CD4-positive, alpha-beta T cell (primary cell): ENCODE results near the gene CACNA2D3. TPM values are rescaled to one million over a fixed set of nuclear protein-coding genes. Genes with fewer than 3 reads are reported as not detected.

ENCODE experiments used
- ATAC-seq: fragments of 200-7000 bp; cut with Tn5 transposase; one replicate; pipeline ENCODE4 v1.10.0; 2022; ENCODE audit warnings: mild to moderate bottlenecking; ENCODE audit not compliant: poor library complexity
- CTCF ChIA-PET: fragments of 350-600 bp; sonication (Branson Sonifier 250); formaldehyde crosslinking; loops from one replicate; lab custom pipeline; 2021; ENCODE audit warnings: antibody characterized with exemption, inconsistent platforms; lab: Charles Lee
- POLR2A ChIA-PET: fragments of 350-600 bp; sonication (Branson Sonifier 250); formaldehyde crosslinking; loops from one replicate; lab custom pipeline; 2021; ENCODE audit warnings: antibody characterized with exemption, inconsistent platforms; lab: Charles Lee
- DNase-seq, 14 experiments: peaks; one replicate each; pipeline ENCODE4 v3.0.0-alpha.2; 2013 to 2020; ENCODE audit warnings: mixed read lengths in 2 of 14
- H3K27ac ChIP-seq, 2 donors: one replicate each; pipeline versions ENCODE4 v1.5.1 to v1.7.0; 2013; ENCODE audit warnings: low read length in 2 of 2, low read depth in 1 of 2, mild to moderate bottlenecking in 1 of 2
- H3K27me3 ChIP-seq, 2 experiments: 1 replicate in 1 of 2; 2 replicates in 1 of 2; pipeline versions ENCODE4 v1.6.1 to v1.7.0; 2013; ENCODE audit warnings: low read length in 2 of 2, control low read depth in 1 of 2, mild to moderate bottlenecking in 1 of 2, moderate library complexity in 1 of 2; ENCODE audit not compliant: insufficient read depth in 2 of 2, control insufficient read depth in 1 of 2
- H3K36me3 ChIP-seq: one replicate; pipeline ENCODE4 v1.6.1; 2013; ENCODE audit warnings: low read length, control low read depth; ENCODE audit not compliant: insufficient read depth
- H3K4me1 ChIP-seq: one replicate; pipeline ENCODE4 v1.6.1; 2013; ENCODE audit warnings: low read length, control low read depth; ENCODE audit not compliant: insufficient read depth
- H3K4me3 ChIP-seq: one replicate; pipeline ENCODE4 v1.5.1; 2013; ENCODE audit warnings: mild to moderate bottlenecking, low read length, moderate library complexity
- H3K9me3 ChIP-seq, 2 experiments: 1 replicate in 1 of 2; 2 replicates in 1 of 2; pipeline versions ENCODE4 v1.6.1 to v1.7.0; 2013; ENCODE audit warnings: low read length in 2 of 2, mild to moderate bottlenecking in 2 of 2, control low read depth in 1 of 2, moderate library complexity in 1 of 2; ENCODE audit not compliant: control insufficient read depth in 1 of 2, insufficient read depth in 1 of 2
- H3K27ac Mint-ChIP-seq: one replicate; pipeline ENCODE4 v1.8.0; 2020; ENCODE audit warnings: mixed read lengths
- H3K27me3 Mint-ChIP-seq: one replicate; pipeline ENCODE4 v1.8.0; 2021; ENCODE audit warnings: mixed read lengths
- H3K36me3 Mint-ChIP-seq: one replicate; pipeline ENCODE4 v1.8.0; 2021; ENCODE audit warnings: low read depth, mixed read lengths
- H3K4me1 Mint-ChIP-seq: one replicate; pipeline ENCODE4 v1.8.0; 2021; ENCODE audit warnings: low read depth, mixed read lengths
- H3K4me3 Mint-ChIP-seq: one replicate; pipeline ENCODE4 v1.8.0; 2020; ENCODE audit warnings: mild to moderate bottlenecking, mixed read lengths
- H3K9me3 Mint-ChIP-seq: one replicate; pipeline ENCODE4 v1.8.0; 2020; ENCODE audit warnings: mixed read lengths
- intact Hi-C, 2 experiments: fragments of 100-400 bp; cut with DNase I in 1 of 2; cut with micrococcal nuclease in 1 of 2; formaldehyde crosslinking; loops; one replicate each; pipeline versions ENCODE4 v1.15.1 to v1.9.0; 2023 to 2025; cut with DNase I, micrococcal nuclease
- total RNA-seq, 174 experiments: library from RNA in 2 of 174; stranded (reverse) in 2 of 174; gene quantifications; one replicate each; pipeline ENCODE4 v1.2.3 and lab custom pipeline; 2021 to 2026
- TF ChIP-seq, protein P1 (sequence below): fragments of 200-600 bp; IDR thresholded peaks from one replicate; pipeline ENCODE4 v1.8.0; 2022; ENCODE audit warnings: antibody characterized with exemption, mild to moderate bottlenecking

CACNA2D3 gene
- total RNA-seq, 2 experiments from 2014 or later, result 0.08 TPM; not detected in 1

DNA sequence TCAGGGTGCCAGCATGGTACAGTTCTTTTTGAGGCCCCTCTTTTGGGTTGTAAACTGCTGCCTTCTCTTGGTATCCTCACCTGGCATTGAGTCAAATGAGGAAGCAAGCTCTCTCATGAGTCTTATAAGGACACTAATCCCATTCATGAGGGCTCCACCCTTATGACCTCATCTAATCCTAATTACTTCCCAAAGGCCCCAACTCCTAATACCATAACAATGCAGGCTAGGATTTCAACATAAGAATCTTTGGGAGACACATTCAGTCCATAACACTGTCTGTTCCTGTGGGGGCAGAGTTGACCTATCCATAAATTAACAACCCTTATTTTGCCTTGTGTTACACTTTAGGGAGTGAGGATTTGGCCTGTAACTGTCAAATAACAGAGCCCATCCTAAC is 527.2 kb downstream of the CACNA2D3 start:
- ChIA-PET CTCF (no interaction called here), POLR2A (no interaction called here)
- Mint-ChIP-seq H3K9me3 (peaks cover 7% of the 10 kb centered on the region), H3K27me3 (no peaks in the 10 kb centered on the region), H3K4me1 (no peaks in the 10 kb centered on the region), H3K36me3 (no peaks in the 10 kb centered on the region), H3K4me3 (no peak overlapping the region), H3K27ac (no peak overlapping the region)
- H3K27me3 ChIP-seq, result no peaks in the 10 kb centered on the region
- no peak for ATAC-seq
- DNase-seq, result no peak
- TF ChIP-seq, protein P1, sequence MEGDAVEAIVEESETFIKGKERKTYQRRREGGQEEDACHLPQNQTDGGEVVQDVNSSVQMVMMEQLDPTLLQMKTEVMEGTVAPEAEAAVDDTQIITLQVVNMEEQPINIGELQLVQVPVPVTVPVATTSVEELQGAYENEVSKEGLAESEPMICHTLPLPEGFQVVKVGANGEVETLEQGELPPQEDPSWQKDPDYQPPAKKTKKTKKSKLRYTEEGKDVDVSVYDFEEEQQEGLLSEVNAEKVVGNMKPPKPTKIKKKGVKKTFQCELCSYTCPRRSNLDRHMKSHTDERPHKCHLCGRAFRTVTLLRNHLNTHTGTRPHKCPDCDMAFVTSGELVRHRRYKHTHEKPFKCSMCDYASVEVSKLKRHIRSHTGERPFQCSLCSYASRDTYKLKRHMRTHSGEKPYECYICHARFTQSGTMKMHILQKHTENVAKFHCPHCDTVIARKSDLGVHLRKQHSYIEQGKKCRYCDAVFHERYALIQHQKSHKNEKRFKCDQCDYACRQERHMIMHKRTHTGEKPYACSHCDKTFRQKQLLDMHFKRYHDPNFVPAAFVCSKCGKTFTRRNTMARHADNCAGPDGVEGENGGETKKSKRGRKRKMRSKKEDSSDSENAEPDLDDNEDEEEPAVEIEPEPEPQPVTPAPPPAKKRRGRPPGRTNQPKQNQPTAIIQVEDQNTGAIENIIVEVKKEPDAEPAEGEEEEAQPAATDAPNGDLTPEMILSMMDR, result no peak
- no peak overlapping the region for H3K4me3 ChIP-seq
- H3K9me3 ChIP-seq, result peaks cover 0 to 13% of the 10 kb centered on the region in 2 experiments
- H3K4me1 ChIP-seq, result no peaks in the 10 kb centered on the region
- no peaks in the 10 kb centered on the region for H3K36me3 ChIP-seq
- intact Hi-C loops, result no loop called here
- no peak overlapping the region for H3K27ac ChIP-seq

DNA sequence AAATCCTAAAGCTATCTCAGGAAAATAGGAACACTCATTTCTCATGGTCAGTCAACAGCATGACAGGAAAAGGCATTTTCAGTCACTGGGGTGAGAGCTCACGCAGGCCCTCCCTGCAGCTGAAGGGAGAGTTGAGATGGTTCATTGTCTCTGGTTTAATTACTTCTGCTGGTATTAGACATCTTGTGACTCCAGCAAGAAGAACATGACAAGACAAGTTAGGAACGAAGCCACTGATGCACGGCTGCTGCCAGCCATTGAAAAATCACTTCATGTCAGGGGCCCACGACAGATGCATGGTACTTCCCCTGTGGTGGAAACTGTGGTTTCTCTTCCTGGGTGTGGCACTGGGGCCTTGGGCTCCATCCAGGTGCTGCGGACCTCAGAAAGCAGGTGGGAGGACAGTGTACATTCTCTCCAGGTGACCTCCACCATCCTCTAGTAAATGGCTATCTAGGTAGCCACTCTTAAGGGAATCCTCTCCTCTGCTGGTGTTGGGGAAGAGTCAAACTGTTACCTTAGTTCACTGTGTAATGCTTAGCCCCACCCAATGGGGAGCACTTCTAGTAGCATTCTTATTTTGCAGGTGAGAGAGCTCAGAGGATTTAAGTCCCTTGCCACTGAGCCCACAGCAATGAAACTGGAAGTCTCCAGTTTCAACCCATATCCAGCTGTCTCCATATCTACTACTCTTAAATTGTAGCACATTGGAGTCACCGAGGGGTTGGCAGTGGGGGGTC is 531.3 kb downstream of the CACNA2D3 start:
- ATAC-seq (no peak), DNase-seq (no peak)
- Histone ChIP-seq H3K4me3 (no peak overlapping the region), H3K4me1 (no peaks in the 10 kb centered on the region), H3K9me3 (peaks cover 0 to 19% of the 10 kb centered on the region in 2 experiments), H3K27ac (no peak overlapping the region), H3K27me3 (no peaks in the 10 kb centered on the region), H3K36me3 (no peaks in the 10 kb centered on the region)
- CTCF ChIA-PET, result no interaction called here
- Mint-ChIP-seq H3K4me3 (no peak overlapping the region), H3K9me3 (peaks cover 3% of the 10 kb centered on the region), H3K36me3 (no peaks in the 10 kb centered on the region), H3K4me1 (no peaks in the 10 kb centered on the region), H3K27me3 (no peaks in the 10 kb centered on the region), H3K27ac (no peak overlapping the region)
- TF ChIP-seq, protein P1, result no peak
- POLR2A ChIA-PET, result no interaction called here
- intact Hi-C loops, result no loop called here

DNA sequence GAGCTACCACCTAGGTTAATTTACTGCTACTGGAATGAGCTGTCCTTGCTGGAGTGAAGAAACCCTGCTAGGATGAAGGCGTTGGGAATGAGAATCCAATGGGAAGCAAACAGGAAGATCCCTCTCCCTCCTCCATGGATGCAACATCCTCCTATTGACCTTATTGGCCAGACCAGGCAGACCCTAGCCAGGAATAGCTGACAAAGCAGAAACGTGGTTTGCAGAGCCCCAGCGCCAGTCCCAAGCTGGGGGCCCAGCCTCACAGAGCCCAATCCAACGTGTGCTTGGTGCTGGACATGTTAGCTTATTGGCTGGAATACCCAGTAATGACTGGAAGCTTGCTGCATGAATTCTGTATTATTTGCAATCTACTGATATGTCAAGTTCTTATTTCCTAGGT is 532.4 kb downstream of the CACNA2D3 start:
- no peak overlapping the region for H3K27ac Mint-ChIP-seq
- H3K36me3 ChIP-seq, result no peaks in the 10 kb centered on the region
- ChIA-PET CTCF (no interaction called here), POLR2A (no interaction called here)
- no peak overlapping the region for H3K4me3 ChIP-seq
- TF ChIP-seq, protein P1, result no peak
- H3K27ac ChIP-seq, result no peak overlapping the region
- DNase-seq (no peak), ATAC-seq (no peak)
- no peaks in the 10 kb centered on the region for H3K9me3 Mint-ChIP-seq
- no peaks in the 10 kb centered on the region for H3K4me1 ChIP-seq
- H3K4me3 Mint-ChIP-seq, result no peak overlapping the region
- H3K27me3 Mint-ChIP-seq, result no peaks in the 10 kb centered on the region
- no peaks in the 10 kb centered on the region for H3K36me3 Mint-ChIP-seq
- no peaks in the 10 kb centered on the region for H3K27me3 ChIP-seq
- H3K4me1 Mint-ChIP-seq, result no peaks in the 10 kb centered on the region
- intact Hi-C loops, result no loop called here
- peaks cover 0 to 19% of the 10 kb centered on the region in 2 experiments for H3K9me3 ChIP-seq
